ENCODE measurements around the gene FGR.

GRCh38 chr1:27666791-27667254 lies 31.8 kb upstream of the FGR start:
- TF ChIP-seq CTCF (IDR thresholded peaks at IDR 0.05; ENCODE audit: low read depth, low read length, poor library complexity, severe bottlenecking) (no peak), EZH2phosphoT487 (IDR thresholded peaks at IDR 0.05; ENCODE audit: borderline replicate concordance, low read length) (no peak)

Measured in DOHH2 (cell line).